ENCODE results near the gene VPS16. TPM values are rescaled to one million over a fixed set of nuclear protein-coding genes. Genes with fewer than 3 reads are reported as not detected.

The VPS16 gene
- total RNA-seq, 2 experiments from 2014 or later: 32.6 to 39.0 TPM

- CTCF ChIA-PET (ENCODE audit: unreplicated experiment): no interaction called here
- H3K9me3 ChIP-seq (ENCODE audit: low read length): no peaks in the 10 kb centered on the region
- no peak overlapping the region for H2AFZ ChIP-seq (ENCODE audit: low read length)
- H3K36me3 ChIP-seq (ENCODE audit: insufficient read depth, low read length): no peaks in the 10 kb centered on the region
- no peaks in the 10 kb centered on the region for H3K79me2 ChIP-seq (ENCODE audit: insufficient read depth, low read depth, low read length)
- no peak overlapping the region for H3K4me2 ChIP-seq (ENCODE audit: low read length)
- H3K4me1 ChIP-seq (ENCODE audit: insufficient read depth, low read length, poor library complexity, severe bottlenecking): peaks cover 10% of the 10 kb centered on the region
- TF ChIP-seq CTCF (conservative IDR thresholded peaks at IDR 0.05; ENCODE audit: low read length): no peak
- no peak for TF ChIP-seq EZH2phosphoT487 (IDR thresholded peaks at IDR 0.05; ENCODE audit: borderline replicate concordance, low read depth, low read length)
- H3K9me2 ChIP-seq (ENCODE audit: insufficient read depth, low read length): no peaks in the 10 kb centered on the region
- POLR2A ChIA-PET: no interaction called here
- no peak for DNase-seq (ENCODE audit: low spot score)
- no peaks in the 10 kb centered on the region for H4K20me1 ChIP-seq (ENCODE audit: insufficient read depth, low read length)
- intact Hi-C loops (cut with micrococcal nuclease; ENCODE audit: unreplicated experiment): no loop called here
- H3K27ac ChIP-seq (ENCODE audit: low read depth, low read length, poor library complexity, severe bottlenecking): no peak overlapping the region
- no peak overlapping the region for H3K4me3 ChIP-seq (ENCODE audit: low read depth, low read length, poor library complexity, severe bottlenecking)
- no TSS peak for BruUV-seq (replicated peaks)
These were observed 1.5 kb upstream of the VPS16 start for GRCh38 chr20:2838847-2839671.

DNA sequence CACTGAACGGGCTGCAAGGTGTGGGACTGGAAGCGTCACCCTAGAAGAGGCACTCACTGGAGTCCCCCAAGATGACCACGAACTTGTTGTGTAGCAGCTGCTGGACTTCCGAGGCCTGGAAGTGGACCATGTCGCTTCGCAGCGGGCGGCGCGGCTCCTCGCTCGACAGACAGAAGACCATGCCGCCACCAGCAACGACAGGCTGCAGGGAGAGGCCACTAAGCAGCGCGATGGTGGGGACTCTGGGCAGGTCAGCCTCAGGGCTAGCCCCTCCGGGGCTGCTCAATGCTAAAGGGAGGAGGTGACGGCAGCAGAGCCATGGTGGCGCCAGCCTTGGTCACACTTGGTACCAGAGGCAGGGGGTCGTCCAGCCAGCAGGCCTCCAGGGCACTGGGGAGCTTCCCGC is 810 bp upstream of the VPS16 start:
- TF ChIP-seq CTCF (conservative IDR thresholded peaks at IDR 0.05; ENCODE audit: low read length): no peak
- TF ChIP-seq EZH2phosphoT487 (IDR thresholded peaks at IDR 0.05; ENCODE audit: borderline replicate concordance, low read depth, low read length): no peak
- peak overlapping the region; percentile 85 for H3K4me2 ChIP-seq (ENCODE audit: low read length)
- H3K36me3 ChIP-seq (ENCODE audit: insufficient read depth, low read length): no peaks in the 10 kb centered on the region
- intact Hi-C loops (cut with micrococcal nuclease; ENCODE audit: unreplicated experiment): no loop called here
- H3K9me3 ChIP-seq (ENCODE audit: low read length): no peaks in the 10 kb centered on the region
- no peak overlapping the region for H3K27ac ChIP-seq (ENCODE audit: low read depth, low read length, poor library complexity, severe bottlenecking)
- DNase-seq (ENCODE audit: low spot score): no peak
- ChIA-PET CTCF (ENCODE audit: unreplicated experiment) (no interaction called here), POLR2A (no interaction called here)
- peak overlapping the region; percentile 92 for H3K4me3 ChIP-seq (ENCODE audit: low read depth, low read length, poor library complexity, severe bottlenecking)
- no peaks in the 10 kb centered on the region for H4K20me1 ChIP-seq (ENCODE audit: insufficient read depth, low read length)
- H2AFZ ChIP-seq (ENCODE audit: low read length): peak overlapping the region; percentile 99; the same call in 1 of the 2 replicates
- no peaks in the 10 kb centered on the region for H3K79me2 ChIP-seq (ENCODE audit: insufficient read depth, low read depth, low read length)
- no TSS peak for BruUV-seq (replicated peaks)
- peaks cover 10% of the 10 kb centered on the region for H3K4me1 ChIP-seq (ENCODE audit: insufficient read depth, low read length, poor library complexity, severe bottlenecking)
- no peaks in the 10 kb centered on the region for H3K9me2 ChIP-seq (ENCODE audit: insufficient read depth, low read length)

- TSS peak; percentile 83 for BruUV-seq (replicated peaks)
- Histone ChIP-seq H3K9me3 (ENCODE audit: low read length) (no peaks in the 10 kb centered on the region), H4K20me1 (ENCODE audit: insufficient read depth, low read length) (no peaks in the 10 kb centered on the region), H3K9me2 (ENCODE audit: insufficient read depth, low read length) (no peaks in the 10 kb centered on the region), H2AFZ (ENCODE audit: low read length) (peak overlapping the region; percentile 56), H3K4me3 (ENCODE audit: low read depth, low read length, poor library complexity, severe bottlenecking) (peak overlapping the region; percentile 92), H3K36me3 (ENCODE audit: insufficient read depth, low read length) (no peaks in the 10 kb centered on the region), H3K79me2 (ENCODE audit: insufficient read depth, low read depth, low read length) (no peaks in the 10 kb centered on the region), H3K4me1 (ENCODE audit: insufficient read depth, low read length, poor library complexity, severe bottlenecking) (peaks cover 10% of the 10 kb centered on the region), H3K4me2 (ENCODE audit: low read length) (peak overlapping the region; percentile 82), H3K27ac (ENCODE audit: low read depth, low read length, poor library complexity, severe bottlenecking) (no peak overlapping the region)
- ChIA-PET CTCF (ENCODE audit: unreplicated experiment) (interaction anchor here (0.5 kb wide), 1 partner anchor 205 kb away, joined by 3 read pairs; no protein-coding TSS in a partner anchor), POLR2A (no interaction called here)
- TF ChIP-seq CTCF (conservative IDR thresholded peaks at IDR 0.05; ENCODE audit: low read length): no peak
- TF ChIP-seq EZH2phosphoT487 (IDR thresholded peaks at IDR 0.05; ENCODE audit: borderline replicate concordance, low read depth, low read length): no peak
- intact Hi-C loops (cut with micrococcal nuclease; ENCODE audit: unreplicated experiment): no loop called here
- DNase-seq (ENCODE audit: low spot score): peak; percentile 33
These were observed 504 bp downstream of the VPS16 start for GRCh38 chr20:2840967-2841531.
